Measurements from ENCODE around the gene ADCY10.
"Not testable (repeated sequence)": the region's sequence is repeated elsewhere in the genome, so short reads cannot be mapped to it uniquely, and the experiment has no call there.

Gene ADCY10

GRCh38 chr1:167881069-167881468, 32.9 kb downstream of the ADCY10 start:
- no peak for DNase-seq (ENCODE audit: low read depth)

- no peak for DNase-seq (ENCODE audit: low read depth)
Measured at GRCh38 chr1:167880580-167881021, 33.3 kb downstream of the ADCY10 start.

GRCh38 chr1:167879508-167879907, 34.4 kb downstream of the ADCY10 start:
- no peak for DNase-seq (ENCODE audit: low read depth)

GRCh38 chr1:167878372-167879160, 35.4 kb downstream of the ADCY10 start:
- DNase-seq (ENCODE audit: low read depth) = no peak

- no peak for DNase-seq (ENCODE audit: low read depth)
Measured at GRCh38 chr1:167876597-167877175, 37.2 kb downstream of the ADCY10 start.

GRCh38 chr1:167871331-167871730, 42.6 kb downstream of the ADCY10 start:
- DNase-seq (ENCODE audit: low read depth) = no peak

- not testable (repeated sequence) for DNase-seq (ENCODE audit: low read depth)
Measured at GRCh38 chr1:167869157-167870001, 44.6 kb downstream of the ADCY10 start.

GRCh38 chr1:167866739-167867414, 47.1 kb downstream of the ADCY10 start:
- not testable (repeated sequence) for DNase-seq (ENCODE audit: low read depth)

GRCh38 chr1:167866326-167866725, 47.6 kb downstream of the ADCY10 start:
- not testable (repeated sequence) for DNase-seq (ENCODE audit: low read depth)

- not testable (repeated sequence) for DNase-seq (ENCODE audit: low read depth)
Measured at GRCh38 chr1:167865804-167866308, 48.1 kb downstream of the ADCY10 start.

GRCh38 chr1:167865193-167865592, 48.7 kb downstream of the ADCY10 start:
- not testable (repeated sequence) for DNase-seq (ENCODE audit: low read depth)

- no peak for DNase-seq (ENCODE audit: low read depth)
Measured at GRCh38 chr1:167864392-167865032, 49.4 kb downstream of the ADCY10 start.

- DNase-seq (ENCODE audit: low read depth) = no peak
Measured at GRCh38 chr1:167863921-167864279, 50.0 kb downstream of the ADCY10 start.

GRCh38 chr1:167863191-167863920, 50.6 kb downstream of the ADCY10 start:
- DNase-seq (ENCODE audit: low read depth) = not testable (repeated sequence)

GRCh38 chr1:167862432-167863076, 51.4 kb downstream of the ADCY10 start:
- DNase-seq (ENCODE audit: low read depth) = no peak

- DNase-seq (ENCODE audit: low read depth) = no peak
Measured at GRCh38 chr1:167861664-167862381, 52.1 kb downstream of the ADCY10 start.

- no peak for DNase-seq (ENCODE audit: low read depth)
Measured at GRCh38 chr1:167860231-167860923, 53.6 kb downstream of the ADCY10 start.

- no peak for DNase-seq (ENCODE audit: low read depth)
Measured at GRCh38 chr1:167856711-167857418, 57.1 kb downstream of the ADCY10 start.
